Tibial nerve (tissue), 4 donors: ENCODE measurements around the gene PLEKHA7. TPM values are rescaled to one million over a fixed set of nuclear protein-coding genes. Genes with fewer than 3 reads are reported as not detected.

Experiments
- DNase-seq, 2 donors: peaks; one replicate each; pipeline ENCODE4 v3.0.0-alpha.2; 2019; ENCODE audit warnings: low spot score in 2 of 2
- H3K27ac ChIP-seq, 4 donors: fragments of 200-600 bp; sonication (generic) in 3 of 4; one replicate each; pipeline ENCODE4 v1.5.1; 2017 to 2019; ENCODE audit warnings: mild to moderate bottlenecking in 1 of 4
- H3K27me3 ChIP-seq, 2 donors: fragments of 200-600 bp; sonication (generic) in 1 of 2; one replicate each; pipeline versions ENCODE4 v1.5.1 to v1.6.0; 2017 to 2019
- H3K36me3 ChIP-seq, 3 donors: fragments of 200-600 bp; sonication (generic); one replicate each; pipeline ENCODE4 v1.5.1; 2018 to 2019
- H3K4me1 ChIP-seq, 4 donors: fragments of 200-600 bp; sonication (generic) in 3 of 4; one replicate each; pipeline ENCODE4 v1.5.1; 2017 to 2019
- H3K4me3 ChIP-seq, 4 donors: fragments of 200-600 bp; sonication (generic) in 3 of 4; one replicate each; pipeline ENCODE4 v1.5.1; 2017 to 2019; ENCODE audit warnings: mild to moderate bottlenecking in 1 of 4, moderate library complexity in 1 of 4
- H3K9me3 ChIP-seq, 4 donors: fragments of 200-600 bp; sonication (generic) in 3 of 4; one replicate each; pipeline ENCODE4 v1.5.1; 2017 to 2019
- EP300 ChIP-seq, 2 donors: sonication (generic); formaldehyde crosslinking; IDR thresholded peaks; one replicate each; pipeline ENCODE4 v1.6.1; 2017; ENCODE audit warnings: antibody characterized with exemption in 2 of 2, mild to moderate bottlenecking in 1 of 2
- POLR2A ChIP-seq, 2 donors: fragments of 450-650 bp; IDR thresholded peaks; one replicate each; pipeline ENCODE4 v1.6.1; 2017; ENCODE audit warnings: antibody characterized with exemption in 2 of 2, mild to moderate bottlenecking in 2 of 2, moderate library complexity in 2 of 2
- WGBS, 2 donors: methylation state at CpG; one replicate each; pipeline ENCODE4 v1.1.5; 2018; 5-methylcytosine and 5-hydroxymethylcytosine counted together
- total RNA-seq, 4 donors: library from RNA; depleted of rRNA; stranded (reverse); fragments of >200 nt; gene quantifications; one replicate each; pipeline ENCODE4 v1.1.0, GENCODE V29; 2016
- TF ChIP-seq, protein P1 (sequence below), 5 experiments: fragments of 200-600 bp in 3 of 5; fragments of 450-650 bp in 2 of 5; sonication (generic) in 3 of 5; IDR thresholded peaks; one replicate each; pipeline ENCODE4 v1.5.1; 2016 to 2019; ENCODE audit warnings: antibody characterized with exemption in 5 of 5, mild to moderate bottlenecking in 3 of 5, moderate library complexity in 2 of 5

PLEKHA7 gene
- total RNA-seq, 4 donors from 2014 or later = 41.6 to 56.7 (median 50.1) TPM

DNA sequence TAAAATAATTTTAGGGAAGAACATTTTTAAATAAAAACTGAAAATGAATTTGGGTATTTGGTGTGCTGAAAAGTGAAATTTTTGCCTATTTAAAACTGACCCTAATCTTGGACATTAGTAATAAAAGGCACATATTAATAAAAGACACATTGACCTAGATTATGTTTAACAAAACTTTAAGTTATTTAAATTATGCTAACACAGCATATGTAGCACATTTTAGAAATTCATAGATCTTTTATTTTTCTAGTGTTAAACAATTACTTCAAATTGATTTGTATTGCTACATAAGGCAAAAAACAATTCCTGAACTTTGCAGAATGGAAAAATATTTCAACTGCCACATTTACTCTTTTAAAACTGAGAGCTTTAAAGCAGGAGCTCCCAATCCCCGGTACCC is 265.1 kb downstream of the PLEKHA7 start:
- WGBS, 2 donors = 100% methylated on average over 1 of the region's 1 CpG
- peaks cover 0 to 97% (median 7%) of the 10 kb centered on the region in 3 donors for H3K36me3 ChIP-seq
- no peak for DNase-seq

DNA sequence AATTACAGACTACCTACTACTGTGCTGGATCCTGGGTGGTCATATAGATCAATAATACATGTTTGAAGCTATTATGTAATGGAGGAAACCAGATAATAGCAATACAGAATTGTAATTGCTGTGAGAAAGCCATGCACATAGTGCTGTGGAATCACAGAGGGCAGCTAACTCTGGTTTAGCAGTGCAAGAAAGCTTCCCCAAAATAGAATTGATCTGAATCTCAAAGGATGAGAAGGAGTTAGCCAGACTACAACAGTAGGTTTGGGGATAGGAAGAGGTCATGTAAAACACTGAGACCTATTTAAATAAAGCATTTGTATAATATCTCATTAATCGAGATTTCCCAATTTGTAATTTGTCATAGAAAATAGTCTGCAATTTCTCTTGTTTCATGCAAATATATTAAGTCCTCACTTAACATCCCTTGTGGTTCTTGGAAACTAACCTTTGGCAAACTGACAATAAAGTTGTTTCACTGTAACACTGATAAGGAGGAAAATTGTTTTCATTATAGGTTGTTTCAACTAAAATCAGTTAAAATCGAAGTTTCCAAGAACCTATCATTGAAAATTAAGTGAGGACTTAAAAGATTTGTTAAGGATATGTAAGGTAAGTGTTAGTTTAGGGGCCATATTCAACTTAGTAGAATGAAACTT is 268.1 kb downstream of the PLEKHA7 start:
- Histone ChIP-seq H3K4me3 (no peak overlapping the region), H3K27me3 (no peaks in the 10 kb centered on the region), H3K4me1 (peaks cover 0 to 67% (median 30%) of the 10 kb centered on the region in 4 donors), H3K9me3 (no peaks in the 10 kb centered on the region), H3K36me3 (peaks cover 0 to 73% (median 7%) of the 10 kb centered on the region in 3 donors), H3K27ac (no peak overlapping the region)
- no peak for DNase-seq
- 82 to 89% methylated on average over 2 of the region's 2 CpGs for WGBS, 2 donors
- no peak for TF ChIP-seq POLR2A (IDR thresholded peaks at IDR 0.05)
- TF ChIP-seq, protein P1, sequence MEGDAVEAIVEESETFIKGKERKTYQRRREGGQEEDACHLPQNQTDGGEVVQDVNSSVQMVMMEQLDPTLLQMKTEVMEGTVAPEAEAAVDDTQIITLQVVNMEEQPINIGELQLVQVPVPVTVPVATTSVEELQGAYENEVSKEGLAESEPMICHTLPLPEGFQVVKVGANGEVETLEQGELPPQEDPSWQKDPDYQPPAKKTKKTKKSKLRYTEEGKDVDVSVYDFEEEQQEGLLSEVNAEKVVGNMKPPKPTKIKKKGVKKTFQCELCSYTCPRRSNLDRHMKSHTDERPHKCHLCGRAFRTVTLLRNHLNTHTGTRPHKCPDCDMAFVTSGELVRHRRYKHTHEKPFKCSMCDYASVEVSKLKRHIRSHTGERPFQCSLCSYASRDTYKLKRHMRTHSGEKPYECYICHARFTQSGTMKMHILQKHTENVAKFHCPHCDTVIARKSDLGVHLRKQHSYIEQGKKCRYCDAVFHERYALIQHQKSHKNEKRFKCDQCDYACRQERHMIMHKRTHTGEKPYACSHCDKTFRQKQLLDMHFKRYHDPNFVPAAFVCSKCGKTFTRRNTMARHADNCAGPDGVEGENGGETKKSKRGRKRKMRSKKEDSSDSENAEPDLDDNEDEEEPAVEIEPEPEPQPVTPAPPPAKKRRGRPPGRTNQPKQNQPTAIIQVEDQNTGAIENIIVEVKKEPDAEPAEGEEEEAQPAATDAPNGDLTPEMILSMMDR (IDR thresholded peaks at IDR 0.05) = no peak
- TF ChIP-seq EP300 (IDR thresholded peaks at IDR 0.05) = no peak

More for the DNA sequence above, 265.1 kb downstream of the PLEKHA7 start:
- H3K9me3 ChIP-seq = no peaks in the 10 kb centered on the region
- H3K4me3 ChIP-seq = no peak overlapping the region
- TF ChIP-seq, protein P1 (IDR thresholded peaks at IDR 0.05) = no peak
- no peak for TF ChIP-seq EP300 (IDR thresholded peaks at IDR 0.05)
- no peak for TF ChIP-seq POLR2A (IDR thresholded peaks at IDR 0.05)
- H3K27me3 ChIP-seq = no peaks in the 10 kb centered on the region
- peaks cover 0 to 37% (median 9%) of the 10 kb centered on the region in 4 donors for H3K4me1 ChIP-seq
- no peak overlapping the region for H3K27ac ChIP-seq

DNA sequence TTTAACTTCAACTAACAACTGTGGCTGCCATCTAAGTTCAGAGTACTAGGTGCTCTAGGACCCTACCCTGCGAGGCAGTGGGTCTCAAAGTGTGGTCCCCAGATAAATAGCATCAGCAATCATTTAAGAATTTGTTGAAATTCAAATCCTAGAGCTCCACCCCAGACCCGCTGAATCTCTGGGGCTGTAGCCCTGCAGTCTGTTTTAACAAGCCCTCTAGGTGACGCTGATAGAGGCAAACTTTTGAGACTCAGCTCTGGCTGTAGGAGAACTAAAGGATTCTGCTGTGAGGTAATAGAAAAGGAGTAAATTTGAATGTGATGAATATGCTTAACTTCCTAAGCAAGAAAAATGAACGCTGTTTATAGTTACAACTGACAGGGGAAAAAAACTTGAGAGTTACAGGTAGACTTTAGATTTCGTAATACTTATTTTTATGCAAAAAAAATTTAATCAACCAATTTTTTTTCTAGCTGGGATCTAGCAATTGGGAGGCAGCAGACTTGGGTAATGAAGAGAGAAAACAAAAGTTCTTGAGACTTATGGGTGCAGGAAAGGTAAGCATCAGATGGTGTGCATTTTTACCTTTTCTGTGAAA is 270.0 kb downstream of the PLEKHA7 start:
- WGBS, 2 donors = 86 to 90% methylated on average over 5 of the region's 5 CpGs
- TF ChIP-seq, protein P1 (IDR thresholded peaks at IDR 0.05) = no peak
- no peak for TF ChIP-seq EP300 (IDR thresholded peaks at IDR 0.05)
- Histone ChIP-seq H3K4me1 (peaks cover 0 to 81% (median 39%) of the 10 kb centered on the region in 4 donors), H3K27me3 (no peaks in the 10 kb centered on the region), H3K36me3 (peaks cover 0 to 55% (median 7%) of the 10 kb centered on the region in 3 donors), H3K27ac (no peak overlapping the region), H3K9me3 (no peaks in the 10 kb centered on the region), H3K4me3 (no peak overlapping the region)
- no peak for DNase-seq

DNA sequence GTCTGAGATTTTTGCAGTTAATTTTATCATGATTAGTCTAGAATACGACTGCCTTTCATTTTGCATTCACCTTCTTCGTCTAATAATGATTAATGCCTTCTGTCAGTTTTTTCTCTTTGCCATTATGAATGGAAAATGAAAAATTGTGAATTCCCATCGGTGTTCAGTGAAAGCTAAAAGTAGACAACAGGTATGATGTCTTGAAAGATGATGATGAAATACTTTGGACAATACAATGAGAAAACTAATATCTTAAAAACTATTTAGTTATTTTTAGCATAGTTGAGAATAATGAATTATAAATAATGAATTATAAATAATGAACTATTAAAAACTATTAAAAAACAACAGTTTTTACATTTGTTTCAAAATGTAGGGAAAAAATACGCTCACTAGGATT is 270.7 kb downstream of the PLEKHA7 start:
- no peak overlapping the region for H3K4me3 ChIP-seq
- H3K4me1 ChIP-seq = peaks cover 0 to 75% (median 39%) of the 10 kb centered on the region in 4 donors
- DNase-seq = no peak
- no peak overlapping the region for H3K27ac ChIP-seq
- H3K36me3 ChIP-seq = peaks cover 0 to 48% (median 4%) of the 10 kb centered on the region in 3 donors
- no peaks in the 10 kb centered on the region for H3K9me3 ChIP-seq
- TF ChIP-seq, protein P1 (IDR thresholded peaks at IDR 0.05) = no peak
- no peak for TF ChIP-seq EP300 (IDR thresholded peaks at IDR 0.05)
- no peak for TF ChIP-seq POLR2A (IDR thresholded peaks at IDR 0.05)
- 80 to 88% methylated on average over 4 of the region's 4 CpGs for WGBS, 2 donors
- no peaks in the 10 kb centered on the region for H3K27me3 ChIP-seq

DNA sequence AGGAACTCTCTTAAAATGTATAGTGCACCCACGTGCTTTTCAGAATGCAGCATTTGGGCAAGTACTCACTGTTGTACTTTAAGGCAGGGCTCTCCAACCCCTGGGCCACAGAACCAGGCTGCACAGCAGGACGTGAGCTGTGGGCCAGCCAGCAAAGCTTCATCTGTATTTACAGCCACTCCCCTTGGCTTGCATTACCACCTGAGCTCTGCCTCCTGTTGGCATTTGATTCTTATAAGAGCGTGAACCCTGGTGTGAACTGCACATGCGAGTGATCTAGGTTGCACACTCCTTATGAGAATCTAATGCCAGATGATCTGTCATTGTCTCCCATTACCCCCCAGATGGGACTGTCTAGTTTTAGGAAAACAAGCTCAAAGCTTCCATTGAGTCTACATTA is 272.7 kb downstream of the PLEKHA7 start:
- Histone ChIP-seq H3K27ac (no peak overlapping the region), H3K27me3 (no peaks in the 10 kb centered on the region), H3K36me3 (peaks cover 0 to 28% (median 0%) of the 10 kb centered on the region in 3 donors), H3K9me3 (no peaks in the 10 kb centered on the region), H3K4me3 (no peak overlapping the region), H3K4me1 (peaks cover 0 to 75% (median 39%) of the 10 kb centered on the region in 4 donors)
- DNase-seq = no peak
- 77% methylated on average over 4 of the region's 4 CpGs for WGBS, 2 donors
- TF ChIP-seq POLR2A (IDR thresholded peaks at IDR 0.05) = no peak
- TF ChIP-seq EP300 (IDR thresholded peaks at IDR 0.05) = no peak
- TF ChIP-seq, protein P1 (IDR thresholded peaks at IDR 0.05) = no peak
